Skeletal muscle tissue (tissue), 4 donors: ENCODE measurements around the gene STXBP2. TPM values are rescaled to one million over a fixed set of nuclear protein-coding genes. Genes with fewer than 3 reads are reported as not detected.

Experiments
- H3K27ac ChIP-seq: one replicate; pipeline ENCODE4 v1.7.0; 2013; ENCODE audit warnings: mild to moderate bottlenecking, low read depth, low read length, inconsistent platforms
- H3K27me3 ChIP-seq, 3 donors: one replicate each; pipeline ENCODE4 v1.7.0; 2013; ENCODE audit warnings: low read length in 3 of 3; ENCODE audit not compliant: control insufficient read depth in 3 of 3, insufficient read depth in 3 of 3
- H3K36me3 ChIP-seq, 3 donors: one replicate each; pipeline ENCODE4 v1.7.0; 2013; ENCODE audit warnings: low read length in 3 of 3; ENCODE audit not compliant: control insufficient read depth in 3 of 3, insufficient read depth in 3 of 3
- H3K4me1 ChIP-seq, 3 donors: one replicate each; pipeline ENCODE4 v1.7.0; 2013; ENCODE audit warnings: low read length in 3 of 3, mild to moderate bottlenecking in 3 of 3; ENCODE audit not compliant: control insufficient read depth in 3 of 3, insufficient read depth in 3 of 3
- H3K4me3 ChIP-seq, 3 donors: one replicate each; pipeline ENCODE4 v1.7.0; 2013; ENCODE audit warnings: low read length in 3 of 3
- H3K9ac ChIP-seq, 3 donors: one replicate each; pipeline ENCODE4 v1.7.0; 2013; ENCODE audit warnings: low read length in 3 of 3, mild to moderate bottlenecking in 3 of 3, moderate library complexity in 2 of 3, low read depth in 1 of 3
- H3K9me3 ChIP-seq, 3 donors: one replicate each; pipeline ENCODE4 v1.7.0; 2013; ENCODE audit warnings: low read length in 3 of 3; ENCODE audit not compliant: control insufficient read depth in 3 of 3
- total RNA-seq: library from RNA; depleted of rRNA; stranded (reverse); fragments of >200 nt; gene quantifications from one replicate; pipeline ENCODE4 v1.2.3, GENCODE V29; 2014
- donor health status: Osteomylitis.

The STXBP2 gene
- total RNA-seq, 1 donor from 2014 or later = 2.6 TPM

DNA sequence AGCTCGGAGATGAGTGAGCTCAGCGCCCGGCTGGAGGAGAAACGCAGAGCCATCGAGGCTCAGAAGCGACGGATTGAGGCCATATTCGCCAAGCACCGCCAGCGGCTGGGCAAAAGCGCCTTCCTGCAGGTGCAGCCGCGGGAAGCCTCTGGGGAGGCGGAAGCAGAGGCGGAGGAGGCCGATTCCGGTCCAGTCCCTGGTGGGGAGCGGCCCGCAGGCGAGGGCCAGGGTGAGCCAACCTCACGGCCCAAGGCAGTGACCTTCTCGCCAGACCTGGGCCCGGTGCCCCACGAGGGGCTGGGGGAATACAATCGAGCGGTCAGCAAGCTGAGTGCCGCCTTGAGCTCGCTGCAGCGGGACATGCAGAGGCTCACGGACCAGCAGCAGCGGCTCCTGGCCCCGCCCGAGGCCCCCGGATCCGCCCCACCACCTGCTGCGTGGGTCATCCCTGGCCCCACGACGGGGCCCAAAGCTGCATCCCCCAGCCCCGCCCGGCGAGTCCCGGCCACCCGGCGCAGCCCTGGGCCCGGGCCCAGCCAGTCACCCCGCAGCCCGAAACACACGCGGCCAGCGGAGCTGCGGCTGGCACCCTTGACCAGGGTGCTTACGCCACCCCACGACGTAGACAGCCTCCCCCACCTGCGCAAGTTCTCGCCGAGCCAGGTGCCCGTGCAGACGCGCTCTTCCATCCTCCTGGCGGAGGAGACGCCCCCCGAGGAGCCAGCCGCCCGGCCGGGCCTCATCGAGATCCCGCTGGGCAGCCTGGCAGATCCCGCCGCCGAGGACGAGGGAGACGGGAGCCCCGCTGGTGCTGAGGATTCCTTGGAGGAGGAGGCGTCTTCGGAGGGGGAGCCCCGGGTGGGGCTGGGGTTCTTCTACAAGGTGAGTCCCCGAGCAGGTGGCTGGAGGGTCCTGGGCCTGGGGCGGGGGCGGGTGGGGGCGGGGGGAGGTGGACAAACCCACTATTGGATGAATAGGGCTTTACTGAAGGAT, 24.3 kb upstream of the STXBP2 start:
- no peaks in the 10 kb centered on the region for H3K4me1 ChIP-seq
- H3K36me3 ChIP-seq = no peaks in the 10 kb centered on the region
- H3K27me3 ChIP-seq = no peaks in the 10 kb centered on the region
- H3K9me3 ChIP-seq = no peaks in the 10 kb centered on the region
- no peak overlapping the region for H3K4me3 ChIP-seq
- no peak overlapping the region for H3K27ac ChIP-seq
- H3K9ac ChIP-seq = no peak overlapping the region

GRCh38 chr19:7614859-7615741, 21.8 kb upstream of the STXBP2 start:
- peaks cover 5% of the 10 kb centered on the region in 3 donors for H3K36me3 ChIP-seq
- no peaks in the 10 kb centered on the region for H3K27me3 ChIP-seq
- H3K9ac ChIP-seq = no peak overlapping the region
- H3K9me3 ChIP-seq = no peaks in the 10 kb centered on the region
- H3K4me3 ChIP-seq = no peak overlapping the region
- no peak overlapping the region for H3K27ac ChIP-seq
- H3K4me1 ChIP-seq = peaks cover 10 to 15% (median 11%) of the 10 kb centered on the region in 3 donors

DNA sequence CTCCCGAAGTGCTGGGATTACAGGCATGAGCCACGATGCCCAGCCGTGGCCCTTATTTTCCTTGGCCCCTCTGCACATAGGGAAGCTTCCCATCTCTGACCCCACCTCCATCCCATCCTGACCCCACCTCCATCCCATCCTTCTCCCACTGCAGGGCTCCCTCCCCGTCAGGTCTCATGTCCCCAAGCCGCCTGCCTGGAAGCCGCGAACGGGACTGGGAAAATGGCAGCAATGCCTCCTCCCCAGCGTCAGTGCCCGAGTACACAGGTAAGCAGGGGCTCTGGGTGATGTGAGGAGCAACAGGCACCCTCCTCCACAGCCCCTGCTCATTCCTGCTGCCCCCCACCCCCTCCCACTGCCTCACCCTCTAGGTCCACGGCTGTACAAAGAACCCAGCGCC, 19.7 kb upstream of the STXBP2 start:
- H3K4me1 ChIP-seq = peaks cover 10 to 15% (median 11%) of the 10 kb centered on the region in 3 donors
- H3K36me3 ChIP-seq = peaks cover 21 to 24% (median 23%) of the 10 kb centered on the region in 3 donors
- H3K4me3 ChIP-seq = no peak overlapping the region
- H3K9ac ChIP-seq = no peak overlapping the region
- H3K27ac ChIP-seq = no peak overlapping the region
- no peaks in the 10 kb centered on the region for H3K9me3 ChIP-seq
- no peaks in the 10 kb centered on the region for H3K27me3 ChIP-seq

DNA sequence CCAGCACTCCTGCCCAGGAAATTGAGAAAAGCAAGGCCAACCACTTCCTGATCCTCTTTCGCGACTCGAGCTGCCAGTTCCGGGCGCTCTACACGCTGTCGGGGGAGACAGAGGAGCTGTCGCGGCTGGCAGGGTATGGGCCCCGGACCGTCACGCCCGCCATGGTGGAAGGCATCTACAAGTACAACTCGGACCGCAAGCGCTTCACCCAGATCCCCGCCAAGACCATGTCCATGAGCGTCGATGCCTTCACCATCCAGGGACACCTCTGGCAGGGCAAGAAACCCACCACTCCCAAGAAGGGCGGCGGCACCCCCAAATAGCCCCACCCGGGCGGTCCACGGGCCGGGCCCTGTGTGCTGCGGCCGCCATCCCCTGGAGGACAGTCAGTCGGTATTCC, 19.2 kb upstream of the STXBP2 start:
- Histone ChIP-seq H3K27me3 (no peaks in the 10 kb centered on the region), H3K9me3 (no peaks in the 10 kb centered on the region), H3K36me3 (peaks cover 27 to 30% (median 29%) of the 10 kb centered on the region in 3 donors), H3K27ac (no peak overlapping the region), H3K4me1 (peaks cover 10 to 15% (median 11%) of the 10 kb centered on the region in 3 donors), H3K9ac (no peak overlapping the region), H3K4me3 (no peak overlapping the region)

DNA sequence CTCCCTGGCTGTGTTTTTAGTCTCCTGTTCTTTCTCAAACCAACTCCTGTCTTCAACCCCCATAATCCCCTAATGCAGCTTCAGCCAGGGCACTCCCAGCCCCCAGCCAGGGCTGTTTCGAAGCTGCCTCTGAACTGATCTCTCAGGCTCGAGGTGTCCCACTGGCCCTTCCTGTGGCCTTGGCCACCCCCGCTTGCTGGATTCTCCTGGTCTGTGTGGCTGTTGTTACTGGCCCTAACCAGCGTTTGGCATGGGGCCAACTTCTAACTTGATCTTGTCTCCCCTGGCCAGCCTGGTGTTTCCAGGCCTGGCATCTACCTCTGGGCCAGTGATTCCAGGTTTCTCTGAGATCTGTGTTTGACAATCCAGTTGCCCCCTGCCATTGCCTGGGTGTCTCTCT, 18.6 kb upstream of the STXBP2 start:
- peak overlapping the region in 1 of 3 donors; percentile 72 for H3K9ac ChIP-seq
- no peaks in the 10 kb centered on the region for H3K27me3 ChIP-seq
- H3K9me3 ChIP-seq = no peaks in the 10 kb centered on the region
- H3K4me1 ChIP-seq = peaks cover 10 to 15% (median 11%) of the 10 kb centered on the region in 3 donors
- H3K4me3 ChIP-seq = no peak overlapping the region
- H3K27ac ChIP-seq = no peak overlapping the region
- H3K36me3 ChIP-seq = peaks cover 32 to 35% (median 35%) of the 10 kb centered on the region in 3 donors

GRCh38 chr19:7618771-7619510, 18.0 kb upstream of the STXBP2 start:
- Histone ChIP-seq H3K9ac (peak overlapping the region in 2 of 3 donors; percentile 3 to 72), H3K4me1 (peaks cover 10 to 15% (median 11%) of the 10 kb centered on the region in 3 donors), H3K36me3 (peaks cover 32 to 39% (median 35%) of the 10 kb centered on the region in 3 donors), H3K27ac (no peak overlapping the region), H3K27me3 (no peaks in the 10 kb centered on the region), H3K9me3 (no peaks in the 10 kb centered on the region), H3K4me3 (no peak overlapping the region)

DNA sequence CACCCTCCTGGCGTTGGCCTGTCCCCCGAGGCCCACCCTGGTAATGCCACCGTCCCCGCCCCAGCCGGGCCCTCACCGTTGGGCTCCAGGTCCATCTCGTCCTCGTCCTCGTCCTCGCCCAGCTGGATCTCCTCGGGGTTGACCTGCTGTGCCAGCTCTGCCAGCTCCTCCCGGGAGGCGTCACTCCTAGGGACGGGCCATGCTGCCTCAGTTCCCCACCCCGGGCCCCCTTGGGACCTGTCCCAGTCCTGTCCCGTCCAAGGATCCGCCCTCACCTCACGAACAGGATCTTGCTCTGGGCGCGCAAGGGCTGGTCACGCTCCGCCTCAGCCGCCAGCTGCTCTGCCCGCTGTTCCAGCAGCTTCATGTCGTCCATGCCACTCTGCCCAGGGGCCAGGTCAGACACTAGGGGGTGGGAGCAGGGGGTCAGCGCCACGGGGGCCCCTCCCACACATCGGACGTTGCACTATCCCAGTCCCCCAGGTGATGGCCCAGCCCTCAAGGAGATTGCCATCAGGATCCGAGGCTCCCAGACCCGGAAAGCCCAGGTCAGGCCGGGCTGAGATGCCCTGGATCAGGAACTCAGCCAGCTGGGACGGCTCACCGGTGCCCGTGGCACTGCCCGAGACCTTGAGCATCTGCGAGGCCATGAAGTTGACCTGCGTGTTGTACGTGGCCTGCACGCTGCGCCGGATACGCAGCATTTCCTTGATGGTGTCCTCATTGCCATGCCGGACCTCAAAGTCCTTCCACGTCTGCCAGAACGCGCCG, 17.1 kb upstream of the STXBP2 start:
- H3K27ac ChIP-seq = no peak overlapping the region
- peaks cover 37 to 44% (median 38%) of the 10 kb centered on the region in 3 donors for H3K36me3 ChIP-seq
- peaks cover 10 to 15% (median 11%) of the 10 kb centered on the region in 3 donors for H3K4me1 ChIP-seq
- peak overlapping the region in 1 of 3 donors; percentile 33 for H3K9ac ChIP-seq
- H3K9me3 ChIP-seq = no peaks in the 10 kb centered on the region
- H3K4me3 ChIP-seq = no peak overlapping the region
- H3K27me3 ChIP-seq = no peaks in the 10 kb centered on the region

DNA sequence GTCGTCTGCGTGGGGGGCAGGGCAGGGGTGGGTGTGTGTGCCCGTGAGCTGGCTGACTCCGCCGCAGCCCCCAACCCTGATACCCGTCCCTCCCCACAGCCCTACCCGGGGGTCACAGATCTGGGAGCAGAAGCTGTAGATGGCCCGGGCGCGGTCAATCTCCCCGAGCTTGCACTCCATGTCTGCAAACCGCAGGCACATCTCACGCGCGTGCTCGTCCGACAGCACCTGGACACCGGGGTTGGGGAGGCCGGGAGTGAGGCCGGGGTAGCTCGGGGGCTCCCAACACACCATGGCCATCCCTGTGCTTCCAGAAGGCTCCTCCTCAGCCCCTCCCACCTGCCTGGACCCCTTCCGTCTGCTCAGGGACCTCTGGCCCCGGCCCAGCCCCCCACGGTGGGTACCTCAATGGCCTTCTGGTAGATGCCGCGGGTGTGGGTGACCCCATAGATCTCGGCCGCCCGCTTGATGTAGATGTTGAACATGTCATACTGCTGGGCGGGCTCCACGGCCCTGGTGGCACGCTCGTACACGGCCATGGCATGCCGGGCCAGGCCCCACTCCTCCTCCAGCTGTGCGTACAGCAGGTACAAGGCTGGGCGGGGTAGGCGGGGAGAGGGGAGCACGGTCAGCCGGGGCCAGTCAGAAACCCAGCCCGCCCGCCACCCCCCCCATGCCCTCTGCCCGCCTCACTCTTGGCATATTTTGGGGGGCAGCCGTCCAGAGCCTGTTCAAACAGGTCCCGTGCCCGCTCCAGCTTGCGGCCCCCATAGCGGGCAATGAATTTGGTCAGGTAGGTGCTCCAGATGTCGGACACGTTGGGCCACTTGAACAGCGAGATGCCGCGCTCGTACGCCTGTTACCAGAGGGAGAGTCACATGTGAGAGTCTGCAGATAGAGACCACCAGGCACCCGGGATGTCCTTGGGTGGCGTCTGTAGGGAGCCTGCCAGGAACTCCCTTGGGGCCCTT, 16.2 kb upstream of the STXBP2 start:
- Histone ChIP-seq H3K4me1 (peaks cover 10 to 15% (median 11%) of the 10 kb centered on the region in 3 donors), H3K27me3 (no peaks in the 10 kb centered on the region), H3K36me3 (peaks cover 40 to 53% (median 44%) of the 10 kb centered on the region in 3 donors), H3K9ac (no peak overlapping the region), H3K4me3 (no peak overlapping the region), H3K9me3 (no peaks in the 10 kb centered on the region), H3K27ac (no peak overlapping the region)
